Measurements from ENCODE around the gene SLC6A2.
A peak's percentile ranks its signal among the peaks of the same experiment; 100 is the strongest.

- TF ChIP-seq, protein P1, sequence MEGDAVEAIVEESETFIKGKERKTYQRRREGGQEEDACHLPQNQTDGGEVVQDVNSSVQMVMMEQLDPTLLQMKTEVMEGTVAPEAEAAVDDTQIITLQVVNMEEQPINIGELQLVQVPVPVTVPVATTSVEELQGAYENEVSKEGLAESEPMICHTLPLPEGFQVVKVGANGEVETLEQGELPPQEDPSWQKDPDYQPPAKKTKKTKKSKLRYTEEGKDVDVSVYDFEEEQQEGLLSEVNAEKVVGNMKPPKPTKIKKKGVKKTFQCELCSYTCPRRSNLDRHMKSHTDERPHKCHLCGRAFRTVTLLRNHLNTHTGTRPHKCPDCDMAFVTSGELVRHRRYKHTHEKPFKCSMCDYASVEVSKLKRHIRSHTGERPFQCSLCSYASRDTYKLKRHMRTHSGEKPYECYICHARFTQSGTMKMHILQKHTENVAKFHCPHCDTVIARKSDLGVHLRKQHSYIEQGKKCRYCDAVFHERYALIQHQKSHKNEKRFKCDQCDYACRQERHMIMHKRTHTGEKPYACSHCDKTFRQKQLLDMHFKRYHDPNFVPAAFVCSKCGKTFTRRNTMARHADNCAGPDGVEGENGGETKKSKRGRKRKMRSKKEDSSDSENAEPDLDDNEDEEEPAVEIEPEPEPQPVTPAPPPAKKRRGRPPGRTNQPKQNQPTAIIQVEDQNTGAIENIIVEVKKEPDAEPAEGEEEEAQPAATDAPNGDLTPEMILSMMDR (conservative IDR thresholded peaks at IDR 0.05; ENCODE audit: low read length), result peak; percentile 75
- no peak for TF ChIP-seq EZH2phosphoT487 (IDR thresholded peaks at IDR 0.05; ENCODE audit: borderline replicate concordance, low read depth, low read length)
These were observed 47.5 kb downstream of the SLC6A2 start for GRCh38 chr16:55703003-55704001.
